NCI-H526 (cell line): ENCODE data around the gene CACNG7.

ENCODE experiments used
- DNase-seq, 2 experiments: peaks; one replicate each; lab custom pipeline; 2025; lab: John Stamatoyannopoulos, UW

The CACNG7 gene

GRCh38 chr19:53953383-53953782 is 44.3 kb downstream of the CACNG7 start:
- DNase-seq = no peak

GRCh38 chr19:53957448-53958167 is 48.5 kb downstream of the CACNG7 start:
- peak in 1 of 2 experiments; percentile 48 for DNase-seq

DNA sequence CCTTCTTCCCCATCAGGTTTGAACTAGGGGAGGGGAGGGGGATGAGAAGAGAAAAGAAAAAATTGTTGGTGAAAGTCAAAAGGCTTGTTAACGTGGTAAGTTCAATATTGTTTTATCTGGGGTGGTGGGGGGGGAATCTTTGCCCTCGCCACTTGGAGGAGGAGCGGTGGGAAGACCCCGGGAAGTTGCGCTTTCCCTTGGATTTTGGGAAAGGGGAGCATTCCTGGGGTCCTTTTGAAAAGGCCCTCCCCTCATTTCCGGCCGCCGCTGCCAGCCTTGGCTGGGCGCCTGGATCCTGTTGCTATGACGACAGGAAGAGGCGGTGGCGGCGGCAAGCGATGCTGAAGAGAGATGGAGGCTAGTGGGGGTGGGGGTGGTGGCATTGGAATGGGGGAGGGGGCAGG is 49.1 kb downstream of the CACNG7 start:
- DNase-seq = peak in 1 of 2 experiments; percentile 69

DNA sequence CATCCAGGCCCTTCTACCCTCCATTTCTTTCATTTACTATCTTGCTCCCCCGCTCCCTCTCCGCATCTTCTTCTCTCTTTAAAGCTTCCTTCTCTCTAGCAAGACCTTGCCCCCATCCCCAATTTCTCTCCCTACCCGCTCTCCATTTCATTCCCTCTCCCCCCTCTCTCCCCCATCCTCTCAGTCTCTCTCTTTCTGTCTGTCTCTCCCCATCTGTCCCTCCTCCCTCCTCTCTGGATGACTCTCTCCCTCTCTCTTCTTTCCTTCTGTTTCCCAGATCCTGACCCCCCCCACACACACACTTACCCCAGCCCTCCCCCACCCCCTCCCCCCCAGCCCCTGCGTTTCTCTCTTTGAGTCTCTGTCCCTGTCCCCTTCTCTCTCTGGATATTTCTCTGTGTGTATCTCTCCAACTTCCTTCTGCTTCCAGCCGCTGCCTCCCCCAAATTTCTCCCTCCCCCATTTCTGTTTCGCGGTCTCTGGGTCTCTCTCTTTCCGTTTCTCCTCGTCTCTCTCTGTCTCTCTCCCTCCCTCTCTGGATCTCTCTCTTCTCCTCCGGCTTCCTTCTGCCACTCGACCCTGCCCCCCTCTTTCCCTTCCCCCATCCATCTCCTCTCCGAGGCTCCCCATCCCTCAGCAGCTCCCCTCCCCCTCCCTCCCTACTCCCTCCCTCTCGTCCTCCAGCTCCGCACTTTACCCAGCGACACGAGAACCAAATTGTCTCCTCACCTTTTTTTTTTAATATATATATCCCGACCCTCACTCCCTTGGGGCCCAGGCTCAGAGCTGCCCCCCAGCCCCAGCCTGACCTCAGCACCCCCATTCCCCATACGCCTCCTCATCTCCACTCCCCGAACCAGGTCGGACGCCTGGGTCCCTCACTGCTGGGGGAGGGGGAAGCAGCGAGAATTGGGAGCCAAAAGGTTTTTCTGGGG is 50.0 kb downstream of the CACNG7 start:
- no peak for DNase-seq

DNA sequence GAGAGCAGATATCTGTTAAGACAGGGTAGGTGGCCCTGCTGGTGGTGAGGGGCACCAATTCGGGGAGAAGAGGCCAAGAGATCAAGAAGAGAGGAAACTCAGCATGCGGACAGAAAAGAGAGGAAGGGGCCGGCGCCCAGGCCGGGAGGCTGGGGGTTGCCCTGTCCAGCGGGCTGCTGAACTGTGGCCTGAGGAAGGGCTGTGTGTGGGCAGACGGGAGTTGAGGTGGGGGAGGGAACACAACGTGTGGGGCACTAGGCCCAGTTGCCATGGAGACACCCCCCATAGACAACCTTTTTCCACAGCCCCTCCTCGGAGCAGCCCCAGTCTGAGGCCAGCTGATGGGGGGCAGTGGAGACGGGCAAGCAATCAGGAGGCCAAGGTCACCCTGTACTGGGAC is 51.1 kb downstream of the CACNG7 start:
- no peak for DNase-seq

DNA sequence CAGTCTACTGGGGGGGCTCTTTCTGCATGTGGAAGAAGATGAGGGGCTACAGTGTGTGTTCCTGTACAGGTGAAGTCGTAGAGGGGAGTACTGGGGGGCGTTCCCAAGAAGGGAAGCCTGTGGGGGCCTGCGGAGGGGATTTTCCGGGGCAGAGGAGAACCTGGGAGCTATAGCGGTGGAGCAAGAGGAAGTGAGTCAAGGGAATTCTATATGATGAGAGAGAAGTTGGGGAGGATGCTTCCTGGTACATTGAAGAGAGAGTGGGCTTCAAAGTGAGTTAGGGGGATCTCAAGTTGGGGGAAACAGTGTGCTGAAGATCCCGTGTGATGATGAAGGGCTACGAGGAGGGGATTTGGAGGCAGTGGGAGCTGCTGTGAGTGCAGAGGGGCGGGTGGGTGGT is 51.8 kb downstream of the CACNG7 start:
- DNase-seq = no peak

GRCh38 chr19:53961523-53962356 is 52.7 kb downstream of the CACNG7 start:
- no peak for DNase-seq

DNA sequence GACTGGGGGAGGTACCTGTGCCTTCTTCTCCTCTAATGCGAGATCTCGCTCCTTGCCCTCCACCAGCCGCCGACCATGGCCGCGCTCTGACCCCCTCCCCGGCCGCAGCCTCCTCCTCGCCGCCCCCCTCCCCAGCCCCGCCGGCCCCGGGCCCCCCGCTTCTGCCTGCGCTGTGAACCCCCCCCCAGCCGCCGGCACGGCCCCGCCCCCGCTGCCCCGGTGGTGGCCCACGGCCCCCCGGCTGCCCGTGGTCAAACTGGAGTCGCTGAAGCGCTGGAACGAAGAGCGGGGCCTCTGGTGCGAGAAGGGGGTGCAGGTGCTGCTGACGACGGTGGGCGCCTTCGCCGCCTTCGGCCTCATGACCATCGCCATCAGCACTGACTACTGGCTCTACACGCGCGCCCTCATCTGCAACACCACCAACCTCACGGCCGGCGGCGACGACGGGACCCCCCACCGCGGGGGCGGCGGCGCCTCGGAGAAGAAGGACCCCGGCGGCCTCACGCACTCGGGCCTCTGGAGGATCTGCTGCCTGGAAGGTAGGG is 53.9 kb downstream of the CACNG7 start, which contains the start of gene CACNG8:
CACNG8 (plus strand) TSS at position 51 of the 545 bp plus-strand sequence.
- DNase-seq = no peak

DNA sequence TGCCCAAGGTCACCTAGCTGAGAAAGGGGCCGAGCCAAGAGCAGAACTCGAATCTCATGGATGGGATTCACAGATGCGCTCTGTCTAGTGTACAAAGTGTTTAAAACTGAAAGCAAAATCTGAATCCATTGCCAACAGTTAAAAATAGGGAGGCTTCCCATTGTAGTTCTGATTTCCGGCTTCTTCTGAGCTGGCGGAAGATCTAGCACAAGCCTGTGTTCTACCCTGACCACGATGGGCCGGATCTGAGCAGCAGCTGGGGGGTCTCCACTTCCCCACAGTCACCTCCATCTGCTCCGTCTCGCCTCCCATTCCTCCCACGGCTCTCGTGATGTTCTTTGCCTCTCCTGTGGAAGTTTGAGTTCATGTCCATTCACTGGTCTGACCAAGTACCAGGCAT is 56.0 kb downstream of the CACNG7 start:
- DNase-seq = no peak

DNA sequence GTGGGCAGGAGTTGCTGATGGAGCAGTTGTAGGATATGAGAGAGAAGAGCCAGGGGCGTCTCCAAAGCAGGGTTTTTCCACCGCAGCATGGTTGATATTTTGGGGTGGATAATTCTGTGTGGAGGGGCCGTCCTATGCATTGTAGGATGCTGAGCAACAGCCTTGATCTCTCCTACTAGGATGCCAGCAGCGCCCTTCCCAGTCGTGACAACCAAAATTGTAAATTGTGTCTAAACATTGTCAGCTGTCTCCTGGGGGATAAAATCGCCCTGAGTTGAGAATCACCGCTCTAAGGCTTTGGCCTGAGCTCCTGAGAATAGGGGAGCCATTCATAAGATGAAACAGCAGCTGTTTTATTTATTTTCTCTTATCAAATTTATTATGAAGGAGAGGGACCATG is 57.9 kb downstream of the CACNG7 start:
- no peak for DNase-seq

DNA sequence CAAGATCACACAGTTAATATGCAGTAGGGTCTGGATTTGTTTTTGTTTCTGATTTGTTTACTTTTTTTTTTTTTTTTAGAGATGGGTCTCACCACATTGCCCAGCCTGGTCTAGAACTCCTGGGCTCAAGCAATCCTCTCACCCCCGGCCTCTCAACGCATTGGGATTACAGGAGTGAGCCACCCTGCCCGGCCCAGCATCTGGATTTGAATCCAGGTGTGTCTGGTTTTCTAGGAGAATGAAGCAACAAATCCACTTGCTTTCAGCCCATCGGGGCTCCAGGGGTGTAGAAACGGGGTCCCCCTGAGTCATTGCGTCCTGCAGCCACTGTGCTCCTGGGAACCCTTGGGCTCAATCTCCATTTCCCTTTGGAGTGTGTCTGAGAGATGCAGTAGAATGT is 60.3 kb downstream of the CACNG7 start:
- DNase-seq = no peak

DNA sequence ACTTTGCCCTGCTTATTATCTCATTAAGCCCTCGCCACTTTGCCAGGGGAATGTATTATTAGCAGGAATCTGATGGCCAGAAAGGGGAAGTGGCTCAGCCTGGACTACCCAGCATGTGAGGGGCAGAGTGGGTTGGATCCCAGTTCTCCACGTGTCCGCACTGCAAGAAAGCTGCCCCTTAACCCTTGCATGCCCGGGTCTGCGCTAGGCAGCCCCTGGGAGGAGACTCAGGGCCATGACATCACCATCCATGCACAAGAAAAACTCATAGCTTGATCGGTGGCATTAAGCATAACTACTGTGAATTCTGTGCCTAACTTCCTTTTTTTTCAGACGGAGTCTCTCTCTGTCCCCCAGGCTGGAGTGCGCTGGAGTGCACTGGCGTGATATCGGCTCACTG is 62.6 kb downstream of the CACNG7 start:
- DNase-seq = no peak

DNA sequence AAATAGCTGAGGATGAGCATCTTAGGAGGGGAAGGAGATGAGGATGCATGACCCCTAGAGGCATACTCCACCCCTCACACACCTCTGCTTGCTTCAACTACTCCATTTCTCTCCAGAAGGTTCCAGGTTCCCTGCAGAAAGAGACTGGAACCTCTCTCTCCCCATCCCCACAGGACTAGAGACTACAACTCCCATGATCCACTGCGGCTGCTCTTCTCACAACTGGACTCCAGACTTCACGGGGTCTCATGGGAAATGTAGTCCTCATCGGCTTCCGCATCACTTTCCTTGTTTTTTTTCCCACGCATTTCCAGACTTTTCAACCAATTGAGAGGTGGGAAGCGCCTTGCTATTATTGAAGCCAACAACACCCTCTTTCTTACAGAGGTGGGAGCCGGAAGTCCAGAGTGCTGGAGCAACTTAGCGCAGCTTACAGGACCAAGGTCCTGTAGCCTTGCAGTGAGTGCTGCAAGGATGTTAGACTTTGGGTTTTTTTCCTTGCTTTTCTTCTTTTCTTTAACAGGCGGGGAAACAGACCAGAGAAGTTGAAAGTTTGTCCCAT is 68.4 kb downstream of the CACNG7 start:
- peak; percentile 98 for DNase-seq

DNA sequence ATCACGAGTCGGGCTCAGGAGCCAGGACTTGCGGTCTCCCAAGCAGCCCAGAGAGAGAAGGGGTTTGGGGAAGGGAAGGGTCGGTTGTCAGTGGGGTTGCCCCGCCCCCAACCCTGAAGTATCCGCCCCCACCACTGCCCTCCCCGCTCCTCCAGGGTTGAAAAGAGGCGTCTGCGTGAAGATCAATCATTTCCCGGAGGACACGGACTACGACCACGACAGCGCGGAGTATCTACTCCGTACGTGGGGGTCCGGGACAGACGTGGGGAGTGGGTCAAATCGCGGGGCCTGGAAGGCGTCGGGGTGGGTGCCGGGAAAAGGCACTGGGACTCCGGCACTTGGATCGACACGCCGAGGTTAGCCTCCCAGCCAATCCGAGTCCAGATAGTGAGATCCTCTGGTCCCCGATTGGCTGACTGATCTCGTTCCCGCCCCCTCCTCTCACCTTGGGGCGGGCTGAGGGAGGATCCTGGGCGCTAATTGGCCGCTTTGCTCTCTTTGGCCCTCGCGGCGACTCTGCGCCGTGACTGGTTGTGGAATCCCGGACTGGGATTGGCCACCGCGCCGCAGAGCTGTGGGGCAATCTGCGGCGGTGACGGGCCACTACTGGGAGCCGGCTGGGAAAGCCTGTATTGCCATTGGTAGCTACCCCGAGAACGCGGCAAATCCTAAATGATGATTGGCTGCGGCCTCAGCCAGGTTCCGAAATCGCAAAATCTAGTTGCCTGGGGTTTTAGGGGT is 69.1 kb downstream of the CACNG7 start:
- peak in 1 of 2 experiments; percentile 68 for DNase-seq

DNA sequence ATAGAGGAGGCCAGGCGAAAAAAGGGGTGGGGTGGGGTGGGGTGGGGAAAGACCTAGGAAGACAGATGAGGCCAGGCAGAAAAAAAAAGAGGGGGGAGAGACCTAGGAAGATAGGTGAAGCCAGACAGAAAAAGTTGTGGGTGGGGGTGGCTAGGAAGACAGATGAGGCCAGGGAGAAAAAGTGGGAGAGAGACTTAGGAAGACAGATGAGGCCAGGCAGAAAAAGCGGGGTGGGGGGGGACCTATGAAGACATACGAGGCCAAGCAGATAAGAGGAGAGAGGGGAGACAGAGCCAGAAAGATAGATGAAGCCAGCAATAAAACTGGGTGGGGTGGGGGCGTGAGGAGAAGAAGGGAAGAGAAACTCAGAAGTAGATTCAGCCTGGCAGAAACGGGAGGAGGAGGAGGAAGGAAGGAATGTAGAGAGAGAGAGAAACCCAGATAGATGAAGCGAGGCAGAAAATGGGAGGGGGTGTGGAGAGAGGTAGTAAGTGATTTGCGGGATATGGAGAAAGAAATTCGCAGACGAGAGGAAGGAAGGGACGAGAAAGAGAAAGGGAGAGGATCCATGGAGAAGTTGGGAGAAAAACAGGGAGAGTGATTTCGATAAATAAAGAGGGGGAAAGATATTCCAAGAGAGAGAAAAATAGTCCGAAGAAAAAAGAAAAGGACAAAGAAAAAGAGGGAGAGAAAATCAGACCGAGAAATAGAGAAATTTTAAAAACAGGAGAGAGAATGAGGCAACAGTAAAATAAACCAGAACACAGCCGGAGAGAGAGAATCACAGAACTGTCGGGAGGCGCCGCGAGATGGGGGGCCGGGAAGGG is 70.1 kb downstream of the CACNG7 start:
- no peak for DNase-seq

DNA sequence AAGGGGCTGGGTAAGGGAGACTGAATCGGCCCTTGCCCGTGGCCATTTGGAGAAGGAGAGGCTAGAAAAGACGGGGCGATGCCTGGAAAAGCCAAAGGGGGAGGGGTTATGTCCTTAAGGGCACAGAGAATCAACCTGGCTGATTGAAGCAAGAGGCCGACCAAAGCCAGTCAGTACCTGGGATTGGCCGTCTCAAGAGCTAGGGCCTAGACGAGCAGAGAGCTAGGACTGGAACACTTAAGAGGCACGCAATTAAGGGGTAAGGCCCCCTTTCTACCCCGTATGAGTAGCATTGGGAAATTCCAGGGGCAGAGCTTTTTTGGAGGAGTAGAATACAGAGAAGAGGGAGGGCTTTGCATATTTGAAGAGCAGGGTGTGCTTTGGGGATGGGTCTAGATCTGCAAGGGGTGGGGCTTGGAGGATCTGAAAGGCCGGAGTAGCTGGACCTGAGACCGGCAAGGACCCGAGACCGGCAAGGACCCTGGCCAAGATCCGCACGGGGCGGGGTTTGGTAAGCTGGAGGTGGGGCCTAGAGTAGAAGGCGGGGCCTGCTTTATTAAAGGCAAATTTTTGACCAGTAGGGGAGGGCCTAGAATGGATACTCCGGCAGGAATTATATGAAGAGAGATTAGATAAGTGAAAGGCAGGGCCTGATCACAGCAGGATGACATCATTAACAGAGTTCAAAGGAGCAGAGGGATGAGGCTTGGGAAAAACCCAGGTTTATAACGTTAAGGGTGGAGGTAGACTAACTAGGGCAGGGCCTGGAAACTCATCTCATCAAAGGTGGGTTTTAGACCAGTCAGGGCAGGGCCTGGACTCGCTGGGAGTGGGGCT is 71.7 kb downstream of the CACNG7 start:
- peak; percentile 89 to 90 for DNase-seq

GRCh38 chr19:53981376-53981951 is 72.4 kb downstream of the CACNG7 start:
- DNase-seq = no peak

- peak in 1 of 2 experiments; percentile 72 for DNase-seq
These were observed 72.9 kb downstream of the CACNG7 start for GRCh38 chr19:53982001-53982451.
